OCI-LY3 (cell line): ENCODE data around the gene MAP1LC3B2.

Experiments
- H2AFZ ChIP-seq: fragments of 200-600, 300-600 bp; shearing (Covaris generic); 2 replicates; pipeline ENCODE4 v1.6.0; 2014; ENCODE audit warnings: antibody characterized with exemption, low read depth, low read length
- H3K27ac ChIP-seq: fragments of 200-600, 300-600 bp; sonication (generic); 2 replicates; pipeline ENCODE4 v1.5.1; 2014; ENCODE audit warnings: mild to moderate bottlenecking, low read length, moderate library complexity, mixed read lengths
- H3K27me3 ChIP-seq: fragments of 200-600, 300-600 bp; sonication (generic); 2 replicates; pipeline ENCODE4 v1.6.1; 2014; ENCODE audit warnings: low read depth, low read length, mixed read lengths
- H3K36me3 ChIP-seq: fragments of 200-600, 300-600 bp; sonication (generic); replicated peaks from 2 replicates; pipeline ENCODE3; 2014; ENCODE audit warnings: low read depth, low read length, mixed read lengths
- H3K4me1 ChIP-seq: fragments of 300-600, 200-600 bp; sonication (generic); 2 replicates; pipeline ENCODE4 v1.6.1; 2014; ENCODE audit warnings: low read length, mixed read lengths
- H3K4me2 ChIP-seq: fragments of 200-600, 300-600 bp; sonication (generic); 2 replicates; pipeline ENCODE4 v1.6.1; 2014; ENCODE audit warnings: low read length, mixed read lengths
- H3K4me3 ChIP-seq: fragments of 300-600, 200-600 bp; sonication (generic); 2 replicates; pipeline ENCODE4 v1.5.1; 2014; ENCODE audit warnings: antibody characterized with exemption, mild to moderate bottlenecking, low read length, moderate library complexity
- H3K79me2 ChIP-seq: fragments of 300-600, 200-600 bp; shearing (Covaris generic); 2 replicates; pipeline ENCODE4 v1.6.1; 2014; ENCODE audit warnings: mild to moderate bottlenecking, low read length, mixed read lengths
- H3K9ac ChIP-seq: fragments of 300-600, 200-600 bp; shearing (Covaris generic); 2 replicates; pipeline ENCODE4 v1.6.0; 2014; ENCODE audit warnings: mild to moderate bottlenecking, low read length, moderate library complexity
- H3K9me3 ChIP-seq: fragments of 200-600, 300-600 bp; shearing (Covaris generic); 2 replicates; pipeline ENCODE4 v1.6.1; 2014; ENCODE audit warnings: low read length, mixed read lengths; ENCODE audit not compliant: insufficient read depth
- H4K20me1 ChIP-seq: fragments of 200-600, 300-600 bp; sonication (generic); 2 replicates; pipeline ENCODE4 v1.6.1; 2016; ENCODE audit warnings: low read length, mixed read lengths; ENCODE audit not compliant: insufficient read depth
- CTCF ChIP-seq: fragments of 200-600, 300-600 bp; sonication (generic); IDR thresholded peaks from 2 replicates; pipeline ENCODE4 v1.5.1; 2014; ENCODE audit warnings: antibody characterized with exemption, low read length, low read depth
- EZH2phosphoT487 ChIP-seq: fragments of 200-600 bp; shearing (Covaris generic); IDR thresholded peaks from 2 replicates; pipeline ENCODE4 v1.6.1; 2018; ENCODE audit warnings: antibody characterized with exemption, mixed run types, low read depth

Gene MAP1LC3B2

GRCh38 chr12:116620492-116621191 is 61.5 kb downstream of the MAP1LC3B2 start:
- no peak for TF ChIP-seq CTCF
- no peak for TF ChIP-seq EZH2phosphoT487
- Histone ChIP-seq H3K4me2 (no peak overlapping the region), H3K9me3 (peaks cover 6% of the 10 kb centered on the region; the same call in 1 of the 2 replicates), H3K79me2 (no peaks in the 10 kb centered on the region), H3K4me1 (no peaks in the 10 kb centered on the region), H3K27me3 (peaks cover 8% of the 10 kb centered on the region; the same call in 1 of the 2 replicates), H2AFZ (no peak overlapping the region), H3K4me3 (no peak overlapping the region), H3K27ac (no peak overlapping the region), H3K36me3 (no peaks in the 10 kb centered on the region), H4K20me1 (no peaks in the 10 kb centered on the region), H3K9ac (no peak overlapping the region)

GRCh38 chr12:116621194-116621593 is 62.0 kb downstream of the MAP1LC3B2 start:
- no peak overlapping the region for H3K4me3 ChIP-seq
- peaks cover 8% of the 10 kb centered on the region; the same call in 1 of the 2 replicates for H3K27me3 ChIP-seq
- no peak overlapping the region for H2AFZ ChIP-seq
- TF ChIP-seq EZH2phosphoT487 (no peak), CTCF (no peak)
- no peak overlapping the region for H3K27ac ChIP-seq
- peaks cover 6% of the 10 kb centered on the region; the same call in 1 of the 2 replicates for H3K9me3 ChIP-seq
- no peaks in the 10 kb centered on the region for H3K4me1 ChIP-seq
- H3K36me3 ChIP-seq = no peaks in the 10 kb centered on the region
- no peaks in the 10 kb centered on the region for H3K79me2 ChIP-seq
- no peaks in the 10 kb centered on the region for H4K20me1 ChIP-seq
- H3K9ac ChIP-seq = no peak overlapping the region
- H3K4me2 ChIP-seq = no peak overlapping the region

GRCh38 chr12:116624516-116624915 is 65.3 kb downstream of the MAP1LC3B2 start:
- Histone ChIP-seq H3K27me3 (peaks cover 20% of the 10 kb centered on the region), H2AFZ (no peak overlapping the region), H3K4me2 (no peak overlapping the region)

GRCh38 chr12:116626153-116626552 is 67.0 kb downstream of the MAP1LC3B2 start:
- Histone ChIP-seq H4K20me1 (no peaks in the 10 kb centered on the region), H2AFZ (no peak overlapping the region), H3K36me3 (no peaks in the 10 kb centered on the region), H3K9ac (no peak overlapping the region), H3K79me2 (no peaks in the 10 kb centered on the region), H3K4me3 (no peak overlapping the region), H3K9me3 (peaks cover 6% of the 10 kb centered on the region; the same call in 1 of the 2 replicates), H3K4me2 (no peak overlapping the region), H3K27me3 (peaks cover 27% of the 10 kb centered on the region), H3K27ac (no peak overlapping the region), H3K4me1 (no peaks in the 10 kb centered on the region)
- no peak for TF ChIP-seq EZH2phosphoT487
- no peak for TF ChIP-seq CTCF

More at GRCh38 chr12:116624516-116624915, 65.3 kb downstream of the MAP1LC3B2 start:
- H3K79me2 ChIP-seq = no peaks in the 10 kb centered on the region
- H3K4me3 ChIP-seq = no peak overlapping the region
- no peaks in the 10 kb centered on the region for H4K20me1 ChIP-seq
- H3K27ac ChIP-seq = no peak overlapping the region
- H3K9me3 ChIP-seq = peaks cover 6% of the 10 kb centered on the region; the same call in 1 of the 2 replicates
- no peaks in the 10 kb centered on the region for H3K36me3 ChIP-seq
- no peak overlapping the region for H3K9ac ChIP-seq
- TF ChIP-seq EZH2phosphoT487 (no peak), CTCF (no peak)
- H3K4me1 ChIP-seq = no peaks in the 10 kb centered on the region
